Measurements from ENCODE around the gene CORO1C.
"Not testable (repeated sequence)": the region's sequence is repeated elsewhere in the genome, so short reads cannot be mapped to it uniquely, and the experiment has no call there.

The CORO1C gene

DNA sequence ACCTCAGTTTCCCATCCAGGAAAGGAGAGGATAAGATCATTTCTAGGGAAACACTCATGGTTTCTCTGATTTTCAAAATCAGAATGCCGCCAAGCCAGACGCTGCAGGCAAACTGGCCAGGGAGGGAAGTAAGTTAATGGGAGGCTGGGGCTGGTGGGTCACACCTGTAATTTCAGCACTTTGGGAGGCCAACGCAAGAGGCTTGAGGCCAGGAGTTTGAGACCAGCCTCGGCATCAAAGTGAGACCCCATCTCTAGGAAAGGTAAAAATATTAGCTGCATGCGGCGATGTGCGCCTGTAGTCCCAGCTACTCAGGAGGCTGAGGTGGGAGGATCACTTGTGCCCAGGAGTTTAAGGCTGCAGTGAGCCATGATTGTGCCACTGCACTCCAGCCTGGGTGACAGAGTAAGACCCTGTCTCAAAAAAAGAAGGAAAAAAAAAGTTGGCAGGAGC lies 98.2 kb downstream of the CORO1C start:
- DNase-seq: no peak

DNA sequence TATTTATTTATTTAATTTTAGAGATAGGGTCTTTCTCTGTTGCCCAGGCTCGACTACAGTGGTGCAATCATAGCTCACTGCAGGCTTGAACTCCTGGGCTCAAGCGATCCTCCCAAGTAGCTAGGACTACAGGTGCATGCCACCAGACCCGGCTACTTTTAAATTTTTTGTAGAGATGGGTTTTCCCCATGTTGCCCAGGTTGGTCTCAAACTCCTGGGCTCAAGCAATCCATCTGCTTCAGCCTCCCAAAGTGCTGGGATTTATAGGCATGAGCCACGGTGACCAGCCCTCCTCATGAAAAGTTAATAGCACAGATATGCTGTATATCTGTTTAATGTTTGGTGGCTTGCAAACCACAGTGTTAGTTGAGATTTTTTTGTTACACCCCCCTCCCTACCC lies 100.1 kb downstream of the CORO1C start:
- DNase-seq: not testable (repeated sequence)

GRCh38 chr12:108630481-108631207 lies 100.7 kb downstream of the CORO1C start:
- DNase-seq: no peak

DNA sequence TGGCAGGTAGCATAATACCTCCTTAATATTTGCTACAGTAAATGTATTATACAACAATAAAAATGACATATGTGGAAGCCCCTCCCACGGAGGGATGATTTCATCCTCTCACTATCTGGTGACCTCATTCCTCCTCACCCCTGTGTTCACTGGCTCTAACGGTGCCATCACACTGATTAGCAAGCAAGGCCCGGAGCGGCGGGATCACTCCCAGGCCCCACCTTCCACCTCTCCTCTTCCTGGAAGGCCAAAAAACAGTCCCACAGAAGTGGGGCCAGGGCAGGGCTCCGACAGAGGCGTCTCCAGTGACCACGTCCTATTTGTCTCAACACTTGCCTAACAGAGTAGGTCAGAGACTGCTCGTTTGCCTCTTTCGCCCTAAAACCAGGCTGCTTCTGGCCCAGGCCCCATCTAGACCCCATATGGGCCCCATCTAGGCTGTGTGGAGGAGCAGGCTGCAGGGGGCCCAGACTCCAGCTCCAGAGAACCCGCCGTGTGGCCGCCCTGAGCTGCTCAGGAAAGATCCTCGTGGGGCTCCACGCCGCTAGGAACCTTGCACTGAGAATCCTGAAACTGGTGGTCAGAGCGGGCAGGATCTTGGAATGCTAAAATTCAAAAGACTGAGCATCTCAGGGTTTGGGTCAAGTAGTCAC lies 101.4 kb downstream of the CORO1C start:
- no peak for DNase-seq

GRCh38 chr12:108629151-108629550 lies 102.2 kb downstream of the CORO1C start:
- no peak for DNase-seq

DNA sequence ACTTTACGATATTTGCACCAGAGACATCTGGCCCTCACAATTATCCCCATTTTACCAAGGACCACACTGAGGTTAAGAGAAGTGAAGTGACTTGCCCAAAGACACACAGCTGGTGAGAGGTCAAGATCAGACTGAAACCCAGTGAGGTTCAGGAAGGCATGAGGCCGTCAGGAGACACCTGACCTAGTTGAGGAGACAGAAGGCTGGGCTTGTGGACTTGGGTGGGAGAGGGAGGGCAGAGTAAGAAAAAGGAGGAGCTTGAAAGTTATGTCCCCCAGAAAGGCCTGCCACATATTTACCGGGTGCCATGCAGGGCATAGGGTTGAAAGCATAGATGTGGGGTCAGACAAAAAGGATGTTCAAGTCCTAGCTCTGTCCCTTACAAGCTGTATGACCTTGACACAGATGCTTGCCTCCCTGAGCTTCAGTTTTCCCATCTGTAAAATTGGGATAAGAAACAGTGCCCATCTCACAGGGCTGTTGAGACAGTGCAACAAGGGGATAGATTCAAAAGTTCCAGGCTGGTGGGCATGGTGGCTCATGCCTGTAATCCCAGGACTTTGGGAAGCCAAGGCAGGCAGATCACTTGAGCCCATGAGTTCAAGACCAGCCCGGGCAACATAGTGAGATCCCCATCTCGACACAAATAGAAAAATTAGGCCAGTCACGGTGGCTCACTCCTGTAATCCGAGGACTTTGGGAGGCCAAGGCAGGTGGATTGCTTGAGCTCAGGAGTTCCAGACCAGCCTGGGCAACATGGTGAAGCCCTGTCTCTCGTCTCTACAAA lies 104.0 kb downstream of the CORO1C start:
- no peak for DNase-seq

DNA sequence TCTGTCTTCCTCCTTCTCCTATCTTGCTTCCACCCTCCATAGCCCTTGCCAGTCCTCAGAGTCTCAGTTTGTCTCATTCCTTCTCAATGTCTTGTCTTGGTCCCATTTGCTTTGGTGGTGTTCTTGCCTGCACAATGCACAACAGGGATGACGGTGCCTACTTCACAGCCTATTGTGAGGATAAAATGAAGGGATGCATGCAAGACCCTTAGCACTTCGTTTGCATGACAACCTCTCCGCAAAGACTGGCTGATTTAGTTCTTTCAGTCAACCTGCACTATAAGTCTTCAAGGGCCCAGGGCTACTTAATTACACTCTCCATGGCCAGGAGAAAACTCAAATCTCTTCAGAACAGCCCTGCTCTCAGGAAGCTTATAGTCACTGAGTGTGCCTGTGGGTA lies 106.1 kb downstream of the CORO1C start:
- no peak for DNase-seq

DNA sequence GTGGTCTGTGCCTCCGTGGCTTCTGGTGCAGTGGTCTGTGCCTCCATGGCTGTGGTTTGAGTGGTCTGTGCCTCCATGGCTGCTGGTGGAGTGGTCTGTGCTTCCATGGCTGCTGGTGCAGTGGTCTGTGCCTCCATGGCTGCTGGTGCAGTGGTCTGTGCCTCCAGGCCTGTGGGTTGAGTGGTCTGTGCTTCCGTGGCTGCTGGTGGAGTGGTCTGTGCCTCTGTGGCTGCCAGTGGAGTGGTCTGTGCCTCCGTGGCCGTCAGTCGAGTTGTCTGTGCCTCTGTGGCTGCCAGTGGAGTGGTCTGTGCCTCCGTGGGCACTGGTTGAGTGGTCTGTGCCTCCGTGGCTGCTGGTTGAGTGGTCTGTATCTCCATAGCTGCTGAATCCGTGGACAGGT lies 107.7 kb downstream of the CORO1C start:
- no peak for DNase-seq

GRCh38 chr12:108622921-108623514 lies 108.3 kb downstream of the CORO1C start:
- DNase-seq: no peak

- DNase-seq: no peak
Observed at GRCh38 chr12:108622421-108622820, 108.9 kb downstream of the CORO1C start.

DNA sequence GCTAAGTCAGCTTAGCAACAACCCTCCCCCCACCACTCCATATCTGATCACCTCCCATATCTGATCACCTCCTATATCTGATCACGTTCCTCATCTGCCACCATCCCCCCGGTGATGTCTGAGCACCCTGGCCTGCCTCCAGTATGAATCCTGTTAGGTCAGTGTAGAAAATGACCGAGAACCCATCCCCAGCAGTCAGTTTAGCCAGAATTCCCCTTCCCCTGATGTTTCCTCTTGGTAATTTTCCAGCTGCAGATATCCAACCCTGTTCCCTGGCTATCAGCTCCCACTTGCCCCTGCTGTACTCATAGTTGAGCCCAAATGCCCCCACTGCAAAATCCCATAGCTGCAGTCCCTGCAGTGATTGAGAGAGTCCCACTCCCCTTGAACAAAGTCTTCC lies 110.2 kb downstream of the CORO1C start:
- DNase-seq: no peak

- DNase-seq: no peak
Observed at GRCh38 chr12:108620236-108620879, 111.0 kb downstream of the CORO1C start.

GRCh38 chr12:108619369-108620160 lies 111.8 kb downstream of the CORO1C start:
- no peak for DNase-seq

DNA sequence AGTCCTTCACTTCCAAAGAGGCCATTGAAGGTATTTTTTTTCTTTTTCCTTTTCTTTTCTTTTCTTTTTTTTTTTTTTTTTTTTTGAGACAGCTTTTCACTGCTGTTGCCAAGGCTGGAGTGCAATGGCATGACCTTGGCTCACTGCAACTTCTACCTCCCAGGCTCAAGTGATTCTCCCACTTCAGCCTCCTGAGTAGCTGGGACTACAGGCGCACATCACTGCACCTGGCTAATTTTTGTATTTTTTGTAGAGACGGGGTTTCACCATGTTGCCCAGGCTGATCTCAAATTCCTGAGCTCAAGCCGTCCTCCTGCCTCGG lies 112.4 kb downstream of the CORO1C start:
- DNase-seq: not testable (repeated sequence)

GRCh38 chr12:108618079-108618952 lies 113.0 kb downstream of the CORO1C start:
- peak; percentile 69 to 82 for DNase-seq

DNA sequence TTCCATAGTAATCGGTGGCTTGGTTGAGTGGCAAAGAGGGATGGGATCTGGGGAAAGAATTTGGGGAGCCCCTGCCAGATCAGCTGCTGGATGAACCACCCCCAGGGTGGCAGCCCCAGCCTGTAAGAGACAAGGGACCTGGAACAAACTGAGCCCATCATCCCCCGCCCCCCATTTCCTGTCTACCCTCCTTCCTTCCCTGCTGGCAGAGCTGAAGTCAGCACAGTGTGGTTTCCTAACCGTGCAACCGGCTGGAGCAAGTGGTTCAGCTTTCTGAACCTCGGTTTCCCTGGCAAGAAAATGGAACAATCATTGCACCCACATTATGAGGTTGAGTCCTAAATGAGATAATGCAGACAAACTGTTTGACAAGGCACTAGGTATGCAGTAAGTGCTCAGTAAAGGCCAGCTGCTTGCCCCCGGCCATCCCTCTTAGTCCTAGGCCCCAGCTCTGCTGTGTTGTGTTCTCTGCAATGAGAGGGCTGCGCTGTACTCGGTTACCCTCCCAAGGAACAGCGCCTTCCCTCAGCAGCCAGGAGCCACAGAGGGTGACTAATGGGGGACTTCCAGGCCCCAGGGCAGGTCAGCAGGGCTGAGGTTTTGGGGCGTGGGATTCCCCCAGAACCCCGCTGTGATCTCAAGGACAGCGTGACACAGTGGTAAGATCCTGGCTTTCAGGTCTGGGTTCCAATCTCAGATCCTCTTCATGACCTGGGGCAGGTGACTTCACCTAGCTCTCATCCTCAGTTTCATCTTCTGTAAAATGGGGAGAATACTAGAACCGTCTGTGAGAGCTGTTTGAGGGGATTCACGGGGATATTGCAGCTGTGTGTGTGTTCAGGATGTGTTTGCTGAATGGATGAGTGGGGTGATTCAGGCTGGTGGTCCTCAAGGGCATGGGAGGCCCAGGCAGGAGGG lies 114.1 kb downstream of the CORO1C start:
- DNase-seq: no peak

DNA sequence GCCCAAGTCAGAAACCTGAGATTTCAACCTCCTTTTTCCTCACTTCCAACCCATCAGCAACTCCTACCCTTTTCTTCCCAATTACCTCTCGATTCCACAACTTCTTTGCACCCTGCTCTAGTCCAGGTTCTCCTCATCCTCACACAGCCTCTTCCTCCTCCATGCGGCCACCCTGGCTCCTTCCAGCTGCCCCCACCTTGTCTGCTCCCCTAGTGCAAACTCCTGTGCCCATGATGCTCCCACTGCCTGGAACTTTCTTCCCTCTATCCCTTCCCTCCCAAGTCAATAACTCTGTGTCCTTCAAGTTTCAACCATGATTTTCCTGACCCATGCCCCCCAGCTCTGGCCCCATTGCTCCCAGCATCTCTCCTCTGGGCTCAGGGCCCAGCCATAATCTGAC lies 115.0 kb downstream of the CORO1C start:
- no peak for DNase-seq

GRCh38 chr12:108615918-108616317 lies 115.4 kb downstream of the CORO1C start:
- DNase-seq: no peak

DNA sequence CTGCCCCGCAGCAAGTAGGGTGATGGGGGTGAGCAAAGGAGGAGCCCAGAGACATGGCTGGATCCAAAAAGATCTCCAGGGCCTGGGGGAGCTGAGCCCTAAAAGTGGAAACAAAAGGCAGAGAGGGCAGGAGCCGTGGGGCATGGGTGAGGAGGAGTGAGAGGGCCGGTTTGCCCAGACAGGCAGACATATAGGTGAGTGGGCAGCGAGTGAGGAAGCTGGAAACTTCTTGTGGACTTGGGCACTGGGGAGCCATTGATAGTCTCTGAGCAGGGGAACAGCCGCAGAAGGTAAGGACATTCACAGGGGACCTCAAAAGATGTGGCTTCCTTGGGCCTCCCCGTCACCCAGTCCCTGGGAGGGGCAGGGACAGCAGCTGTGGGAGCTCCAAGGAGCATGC lies 116.7 kb downstream of the CORO1C start:
- no peak for DNase-seq

- DNase-seq: no peak
Observed at GRCh38 chr12:108614041-108614440, 117.3 kb downstream of the CORO1C start.

Data from NCI-H524 (cell line).